AG04450 (cell line): ENCODE data around the gene PEX26. TPM values are rescaled to one million over a fixed set of nuclear protein-coding genes. Genes with fewer than 3 reads are reported as not detected.
"Not testable (repeated sequence)": the region's sequence is repeated elsewhere in the genome, so short reads cannot be mapped to it uniquely, and the experiment has no call there.

Experiments
- CTCF ChIA-PET: fragments of 300-600, 350-600 bp; formaldehyde crosslinking; extraction: SDS; loops from one replicate; lab custom pipeline; 2022; ENCODE audit warnings: antibody characterized with exemption, inconsistent platforms; lab: Charles Lee
- POLR2A ChIA-PET: fragments of 350-600 bp; formaldehyde crosslinking; extraction: SDS; loops from one replicate; lab custom pipeline; 2021; ENCODE audit warnings: antibody characterized with exemption, inconsistent platforms; lab: Yijun Ruan, JAX
- DNase-seq: peaks from one replicate; pipeline ENCODE4 v3.0.0-alpha.2; 2011; ENCODE audit warnings: low read depth, low spot score
- H3K27ac ChIP-seq: one replicate; pipeline ENCODE4 v1.5.1; 2012; ENCODE audit warnings: low read depth, low read length, control low read depth
- H3K27me3 ChIP-seq: one replicate; pipeline ENCODE4 v1.6.0; 2012; ENCODE audit warnings: low read length; ENCODE audit not compliant: control insufficient read depth, insufficient read depth
- H3K4me3 ChIP-seq: 2 replicates; pipeline ENCODE4 v1.5.1; 2011; ENCODE audit warnings: mild to moderate bottlenecking, low read depth, low read length, control low read depth
- H3K9me3 ChIP-seq: 2 replicates; pipeline ENCODE4 v1.5.1; 2012; ENCODE audit warnings: low read length; ENCODE audit not compliant: control insufficient read depth, insufficient read depth
- CTCF ChIP-seq: IDR thresholded peaks from 2 replicates; pipeline ENCODE4 v1.5.1; 2011; ENCODE audit warnings: low read depth, low read length, control low read depth, inconsistent platforms
- polyA plus RNA-seq: library from polyadenylated mRNA; depleted of rRNA; stranded (reverse); fragments of >200 nt; gene quantifications from 2 replicates; pipeline ENCODE4 v1.2.3, GENCODE V29; 2011

The PEX26 gene
- polyA plus RNA-seq, 1 experiment: 20.8 TPM

- no peak for TF ChIP-seq CTCF
- no peak overlapping the region for H3K4me3 ChIP-seq
- no peak for DNase-seq
- POLR2A ChIA-PET: no interaction called here
- peaks cover 2% of the 10 kb centered on the region; the same call in 1 of the 2 replicates for H3K9me3 ChIP-seq
- CTCF ChIA-PET: no interaction called here
- no peaks in the 10 kb centered on the region for H3K27me3 ChIP-seq
- no peak overlapping the region for H3K27ac ChIP-seq
These were observed 23.7 kb downstream of the PEX26 start for GRCh38 chr22:18101536-18101935.

GRCh38 chr22:18103527-18104269, 25.9 kb downstream of the PEX26 start:
- POLR2A ChIA-PET: no interaction called here
- CTCF ChIA-PET: interaction anchor here (0.5 kb wide), 1 partner anchor 43 kb away, joined by 4 read pairs; no protein-coding TSS in a partner anchor
- Histone ChIP-seq H3K9me3 (peaks cover 2% of the 10 kb centered on the region; the same call in 1 of the 2 replicates), H3K27ac (no peak overlapping the region), H3K27me3 (no peaks in the 10 kb centered on the region), H3K4me3 (no peak overlapping the region)
- TF ChIP-seq CTCF: no peak
- DNase-seq: no peak

- POLR2A ChIA-PET: no interaction called here
- H3K4me3 ChIP-seq: no peak overlapping the region
- H3K27me3 ChIP-seq: no peaks in the 10 kb centered on the region
- no peak for DNase-seq
- CTCF ChIA-PET: interaction anchor here (1.4 kb wide), 1 partner anchor 28 kb away, joined by 6 read pairs; no protein-coding TSS in a partner anchor
- H3K27ac ChIP-seq: no peak overlapping the region
- peaks cover 2% of the 10 kb centered on the region; the same call in 1 of the 2 replicates for H3K9me3 ChIP-seq
- no peak for TF ChIP-seq CTCF
These were observed 26.8 kb downstream of the PEX26 start for GRCh38 chr22:18104566-18104965.

- H3K27ac ChIP-seq, POLR2A ChIA-PET, H3K27me3 ChIP-seq, DNase-seq, H3K4me3 ChIP-seq, H3K9me3 ChIP-seq: not testable (repeated sequence)
- CTCF ChIA-PET: interaction anchor here (1.4 kb wide), 1 partner anchor 30 kb away, joined by 6 read pairs; no protein-coding TSS in a partner anchor
These were observed 28.2 kb downstream of the PEX26 start for GRCh38 chr22:18105981-18106380.

GRCh38 chr22:18106550-18107341, 29.0 kb downstream of the PEX26 start:
- POLR2A ChIA-PET, CTCF ChIA-PET, H3K27ac ChIP-seq, H3K27me3 ChIP-seq, H3K4me3 ChIP-seq, DNase-seq, H3K9me3 ChIP-seq: not testable (repeated sequence)
